CD14-positive monocyte (primary cell): ENCODE data around the gene CXorf58. TPM values are rescaled to one million over a fixed set of nuclear protein-coding genes. Genes with fewer than 3 reads are reported as not detected.
"Not testable (repeated sequence)": the region's sequence is repeated elsewhere in the genome, so short reads cannot be mapped to it uniquely, and the experiment has no call there.

Experiments used
- DNase-seq, 3 donors: peaks; one replicate each; pipeline ENCODE4 v3.0.0-alpha.2; 2011 to 2022
- H2AFZ ChIP-seq: 2 replicates; pipeline ENCODE4 v1.6.0; 2012; ENCODE audit warnings: mild to moderate bottlenecking, low read depth, low read length, inconsistent platforms; ENCODE audit not compliant: insufficient read depth, poor library complexity, severe bottlenecking
- H3K27ac ChIP-seq, 2 donors: 1 replicate in 1 of 2; 2 replicates in 1 of 2; pipeline ENCODE4 v1.5.1; 2012 to 2013; ENCODE audit warnings: low read length in 2 of 2, control low read depth in 1 of 2, inconsistent platforms in 1 of 2, low read depth in 1 of 2, mild to moderate bottlenecking in 1 of 2
- H3K27me3 ChIP-seq, 2 donors: one replicate each; pipeline versions ENCODE4 v1.6.0 to v1.6.1; 2011 to 2013; ENCODE audit warnings: low read length in 2 of 2; ENCODE audit not compliant: control insufficient read depth in 2 of 2, insufficient read depth in 2 of 2
- H3K36me3 ChIP-seq, 2 donors: replicated peaks in 1 of 2; 1 replicate in 1 of 2; 2 replicates in 1 of 2; pipeline versions ENCODE4 v1.5.1 to v1.6.1; 2012 to 2013; ENCODE audit warnings: low read length in 2 of 2, control low read depth in 1 of 2, inconsistent platforms in 1 of 2, mild to moderate bottlenecking in 1 of 2; ENCODE audit not compliant: insufficient read depth in 2 of 2, control insufficient read depth in 1 of 2
- H3K4me1 ChIP-seq, 2 donors: 1 replicate in 1 of 2; 2 replicates in 1 of 2; pipeline versions ENCODE4 v1.5.1 to v1.6.1; 2012 to 2013; ENCODE audit warnings: low read length in 2 of 2, control low read depth in 1 of 2, inconsistent platforms in 1 of 2, mild to moderate bottlenecking in 1 of 2, moderate library complexity in 1 of 2; ENCODE audit not compliant: insufficient read depth in 2 of 2, control insufficient read depth in 1 of 2
- H3K4me2 ChIP-seq: replicated peaks from 2 replicates; pipeline ENCODE3; 2012; ENCODE audit warnings: low read length, moderate library complexity, mild to moderate bottlenecking; ENCODE audit not compliant: poor library complexity, severe bottlenecking; ENCODE audit errors: extremely low read depth
- H3K4me3 ChIP-seq, 3 experiments: fragments of 200-600 bp in 1 of 3; sonication (generic) in 1 of 3; replicated peaks in 1 of 3; 1 replicate in 2 of 3; 2 replicates in 1 of 3; pipeline ENCODE4 v1.5.1; 2011 to 2013; ENCODE audit warnings: low read length in 3 of 3, mild to moderate bottlenecking in 3 of 3, control low read depth in 2 of 3, low read depth in 2 of 3, inconsistent platforms in 1 of 3, moderate library complexity in 1 of 3
- H3K79me2 ChIP-seq: 2 replicates; pipeline ENCODE4 v1.6.0; 2012; ENCODE audit warnings: mild to moderate bottlenecking, control low read depth, inconsistent platforms, low read length, moderate library complexity; ENCODE audit not compliant: insufficient read depth
- H3K9ac ChIP-seq: 2 replicates; pipeline ENCODE4 v1.6.0; 2017; ENCODE audit warnings: low read length, mild to moderate bottlenecking; ENCODE audit not compliant: insufficient read depth, poor library complexity, severe bottlenecking
- H3K9me3 ChIP-seq, 2 donors: replicated peaks in 1 of 2; 1 replicate in 1 of 2; 2 replicates in 1 of 2; pipeline versions ENCODE4 v1.5.1 to v1.6.1; 2012 to 2013; ENCODE audit warnings: low read length in 2 of 2, control low read depth in 1 of 2; ENCODE audit not compliant: control insufficient read depth in 1 of 2, insufficient read depth in 1 of 2
- H4K20me1 ChIP-seq: 2 replicates; pipeline ENCODE4 v1.6.0; 2012; ENCODE audit warnings: mild to moderate bottlenecking, low read length, control low read depth, moderate library complexity; ENCODE audit not compliant: insufficient read depth
- H3K27ac Mint-ChIP-seq, 7 donors: one replicate each; pipeline ENCODE4 v1.8.0; 2020; ENCODE audit warnings: mild to moderate bottlenecking in 7 of 7, mixed read lengths in 7 of 7, moderate library complexity in 6 of 7, inconsistent platforms in 2 of 7
- H3K27me3 Mint-ChIP-seq, 3 donors: one replicate each; pipeline ENCODE4 v1.8.0; 2021 to 2022; ENCODE audit warnings: low read depth in 3 of 3, mild to moderate bottlenecking in 3 of 3, mixed read lengths in 3 of 3, moderate library complexity in 3 of 3, inconsistent platforms in 1 of 3
- H3K36me3 Mint-ChIP-seq, 2 donors: one replicate each; pipeline ENCODE4 v1.8.0; 2020; ENCODE audit warnings: mixed read lengths in 2 of 2, inconsistent platforms in 1 of 2, mild to moderate bottlenecking in 1 of 2
- H3K4me1 Mint-ChIP-seq: one replicate; pipeline ENCODE4 v1.8.0; 2020; ENCODE audit warnings: mild to moderate bottlenecking, mixed read lengths
- H3K4me3 Mint-ChIP-seq, 2 donors: one replicate each; pipeline ENCODE4 v1.8.0; 2020; ENCODE audit warnings: mild to moderate bottlenecking in 2 of 2, mixed read lengths in 2 of 2, moderate library complexity in 1 of 2
- H3K9me3 Mint-ChIP-seq, 7 donors: one replicate each; pipeline ENCODE4 v1.8.0; 2020 to 2022; ENCODE audit warnings: mixed read lengths in 7 of 7, mild to moderate bottlenecking in 6 of 7, moderate library complexity in 6 of 7, inconsistent platforms in 2 of 7
- CTCF ChIP-seq: fragments of 200-600 bp; IDR thresholded peaks from one replicate; pipeline ENCODE4 v1.8.0; 2022; ENCODE audit warnings: antibody characterized with exemption, mild to moderate bottlenecking
- WGBS: methylation state at CpG from one replicate; pipeline ENCODE4 v1.1.5; 2013; ENCODE audit warnings: missing lambda C conversion rate; ENCODE audit not compliant: insufficient coverage; 5-methylcytosine and 5-hydroxymethylcytosine counted together
- intact Hi-C, 2 donors: fragments of 100-400 bp; cut with micrococcal nuclease; formaldehyde crosslinking; loops; one replicate each; pipeline versions ENCODE4 v1.15.0 to v1.15.1; 2023
- polyA plus RNA-seq, 3 donors: library from polyadenylated mRNA; depleted of rRNA in 1 of 3; unstranded in 2 of 3; stranded (reverse) in 1 of 3; fragments of 300-500 nt in 2 of 3; fragments of >200 nt in 1 of 3; fragmentation: Illumina TruSeq in 2 of 3; gene quantifications; 1 replicate in 2 of 3; 2 replicates in 1 of 3; pipeline ENCODE4 v1.2.3, GENCODE V29; 2012 to 2021

Gene CXorf58
- polyA plus RNA-seq, 3 donors, result not detected

DNA sequence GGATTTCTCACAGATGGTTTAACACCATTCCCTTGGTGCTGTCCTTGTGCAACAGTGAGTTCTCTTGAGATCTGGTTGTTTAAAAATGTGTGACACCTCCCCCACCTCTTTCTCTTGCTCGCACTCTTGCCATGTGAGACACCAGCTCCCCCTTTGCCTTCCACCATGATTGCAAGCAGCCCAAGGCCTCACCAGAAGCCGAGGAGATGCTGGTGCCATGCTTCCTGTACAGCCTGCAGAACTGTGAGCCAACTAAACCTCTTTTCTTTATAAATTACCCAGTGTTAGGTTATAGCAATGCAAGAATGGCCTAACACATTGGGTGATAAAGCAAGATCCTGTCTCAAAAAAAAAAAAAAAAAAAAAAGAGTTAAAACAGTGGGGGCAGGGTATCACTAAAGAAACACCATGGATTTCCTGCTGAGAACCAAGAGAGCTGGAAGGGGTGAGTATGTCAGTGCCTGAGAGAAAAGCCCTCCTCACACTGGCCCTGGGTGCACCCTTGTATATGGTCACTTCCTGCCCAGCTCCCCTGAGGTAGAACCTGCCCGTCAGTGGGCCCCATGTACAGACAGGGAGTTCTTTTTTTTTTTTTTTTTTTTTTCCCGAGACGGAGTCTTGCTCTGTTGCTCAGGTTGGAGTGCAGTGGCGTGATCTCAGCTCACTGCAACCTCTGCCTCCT, 46.5 kb upstream of the CXorf58 start:
- Histone ChIP-seq H4K20me1 (no peaks in the 10 kb centered on the region), H3K36me3 (no peaks in the 10 kb centered on the region), H3K9ac (no peak overlapping the region), H3K4me3 (no peak overlapping the region), H3K79me2 (no peaks in the 10 kb centered on the region), H3K27me3 (no peaks in the 10 kb centered on the region), H3K4me1 (no peaks in the 10 kb centered on the region), H3K4me2 (no peak overlapping the region), H2AFZ (no peak overlapping the region), H3K9me3 (no peaks in the 10 kb centered on the region), H3K27ac (no peak overlapping the region)
- DNase-seq, result no peak
- H3K4me3 Mint-ChIP-seq, result no peak overlapping the region
- intact Hi-C loops, result no loop called here
- peaks cover 3% of the 10 kb centered on the region for H3K4me1 Mint-ChIP-seq
- H3K27me3 Mint-ChIP-seq, result peaks cover 0 to 6% (median 2%) of the 10 kb centered on the region in 3 donors
- WGBS, result no CpG with 5 or more reads among the region's 6 CpGs
- peaks cover 0 to 4% of the 10 kb centered on the region in 2 donors for H3K36me3 Mint-ChIP-seq
- H3K9me3 Mint-ChIP-seq, result peaks cover 0 to 2% (median 0%) of the 10 kb centered on the region in 7 donors
- H3K27ac Mint-ChIP-seq, result no peak overlapping the region
- TF ChIP-seq CTCF, result no peak

GRCh38 chrX:23861952-23862351, 45.9 kb upstream of the CXorf58 start:
- H3K36me3 ChIP-seq, H3K27ac ChIP-seq: not testable (repeated sequence)
- no CpG with 5 or more reads among the region's 2 CpGs for WGBS

More at GRCh38 chrX:23861952-23862351, 45.9 kb upstream of the CXorf58 start:
- H3K4me3 ChIP-seq, H3K27ac Mint-ChIP-seq, H3K79me2 ChIP-seq, H3K4me2 ChIP-seq, H3K9me3 Mint-ChIP-seq, DNase-seq, H3K4me1 Mint-ChIP-seq, H2AFZ ChIP-seq, H3K27me3 ChIP-seq, H3K9me3 ChIP-seq, intact Hi-C loops, H3K36me3 Mint-ChIP-seq, H3K9ac ChIP-seq, H4K20me1 ChIP-seq, H3K4me3 Mint-ChIP-seq, H3K27me3 Mint-ChIP-seq, H3K4me1 ChIP-seq: not testable (repeated sequence)
